ENCODE results near the gene BBOF1.

DNA sequence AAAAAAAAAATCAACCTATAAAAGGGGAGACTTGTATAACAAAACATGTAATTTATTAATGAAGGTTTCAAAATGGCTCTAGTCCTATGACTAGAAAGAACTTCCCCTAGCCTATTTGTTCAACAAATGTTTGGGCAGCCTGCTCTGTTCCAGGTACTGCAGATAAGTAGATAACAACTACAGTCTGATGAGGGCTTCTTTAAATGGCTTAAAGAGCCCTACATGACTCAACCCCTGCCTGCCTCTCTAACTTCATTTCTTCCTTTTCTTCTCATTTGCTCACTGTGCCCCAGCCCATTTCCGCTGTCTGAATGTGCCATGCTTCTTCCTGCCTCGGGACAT, 43.6 kb downstream of the BBOF1 start:
- TF ChIP-seq EZH2 (IDR thresholded peaks at IDR 0.05; ENCODE audit: borderline replicate concordance, low read depth, low read length) = no peak
- TF ChIP-seq, protein P1, sequence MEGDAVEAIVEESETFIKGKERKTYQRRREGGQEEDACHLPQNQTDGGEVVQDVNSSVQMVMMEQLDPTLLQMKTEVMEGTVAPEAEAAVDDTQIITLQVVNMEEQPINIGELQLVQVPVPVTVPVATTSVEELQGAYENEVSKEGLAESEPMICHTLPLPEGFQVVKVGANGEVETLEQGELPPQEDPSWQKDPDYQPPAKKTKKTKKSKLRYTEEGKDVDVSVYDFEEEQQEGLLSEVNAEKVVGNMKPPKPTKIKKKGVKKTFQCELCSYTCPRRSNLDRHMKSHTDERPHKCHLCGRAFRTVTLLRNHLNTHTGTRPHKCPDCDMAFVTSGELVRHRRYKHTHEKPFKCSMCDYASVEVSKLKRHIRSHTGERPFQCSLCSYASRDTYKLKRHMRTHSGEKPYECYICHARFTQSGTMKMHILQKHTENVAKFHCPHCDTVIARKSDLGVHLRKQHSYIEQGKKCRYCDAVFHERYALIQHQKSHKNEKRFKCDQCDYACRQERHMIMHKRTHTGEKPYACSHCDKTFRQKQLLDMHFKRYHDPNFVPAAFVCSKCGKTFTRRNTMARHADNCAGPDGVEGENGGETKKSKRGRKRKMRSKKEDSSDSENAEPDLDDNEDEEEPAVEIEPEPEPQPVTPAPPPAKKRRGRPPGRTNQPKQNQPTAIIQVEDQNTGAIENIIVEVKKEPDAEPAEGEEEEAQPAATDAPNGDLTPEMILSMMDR (IDR thresholded peaks at IDR 0.05 in 2 of 3, conservative IDR thresholded peaks at IDR 0.05 in 1 of 3; ENCODE audit: insufficient read depth in 2 of 3, low read depth in 1 of 3, low read length in 3 of 3) = no peak
- TF ChIP-seq, protein P2, sequence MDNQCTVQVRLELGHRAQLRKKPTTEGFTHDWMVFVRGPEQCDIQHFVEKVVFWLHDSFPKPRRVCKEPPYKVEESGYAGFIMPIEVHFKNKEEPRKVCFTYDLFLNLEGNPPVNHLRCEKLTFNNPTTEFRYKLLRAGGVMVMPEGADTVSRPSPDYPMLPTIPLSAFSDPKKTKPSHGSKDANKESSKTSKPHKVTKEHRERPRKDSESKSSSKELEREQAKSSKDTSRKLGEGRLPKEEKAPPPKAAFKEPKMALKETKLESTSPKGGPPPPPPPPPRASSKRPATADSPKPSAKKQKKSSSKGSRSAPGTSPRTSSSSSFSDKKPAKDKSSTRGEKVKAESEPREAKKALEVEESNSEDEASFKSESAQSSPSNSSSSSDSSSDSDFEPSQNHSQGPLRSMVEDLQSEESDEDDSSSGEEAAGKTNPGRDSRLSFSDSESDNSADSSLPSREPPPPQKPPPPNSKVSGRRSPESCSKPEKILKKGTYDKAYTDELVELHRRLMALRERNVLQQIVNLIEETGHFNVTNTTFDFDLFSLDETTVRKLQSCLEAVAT (IDR thresholded peaks at IDR 0.05) = no peak
- TF ChIP-seq, protein P3, sequence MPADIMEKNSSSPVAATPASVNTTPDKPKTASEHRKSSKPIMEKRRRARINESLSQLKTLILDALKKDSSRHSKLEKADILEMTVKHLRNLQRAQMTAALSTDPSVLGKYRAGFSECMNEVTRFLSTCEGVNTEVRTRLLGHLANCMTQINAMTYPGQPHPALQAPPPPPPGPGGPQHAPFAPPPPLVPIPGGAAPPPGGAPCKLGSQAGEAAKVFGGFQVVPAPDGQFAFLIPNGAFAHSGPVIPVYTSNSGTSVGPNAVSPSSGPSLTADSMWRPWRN (IDR thresholded peaks at IDR 0.05; ENCODE audit: low read depth) = no peak
- TF ChIP-seq, protein P4, sequence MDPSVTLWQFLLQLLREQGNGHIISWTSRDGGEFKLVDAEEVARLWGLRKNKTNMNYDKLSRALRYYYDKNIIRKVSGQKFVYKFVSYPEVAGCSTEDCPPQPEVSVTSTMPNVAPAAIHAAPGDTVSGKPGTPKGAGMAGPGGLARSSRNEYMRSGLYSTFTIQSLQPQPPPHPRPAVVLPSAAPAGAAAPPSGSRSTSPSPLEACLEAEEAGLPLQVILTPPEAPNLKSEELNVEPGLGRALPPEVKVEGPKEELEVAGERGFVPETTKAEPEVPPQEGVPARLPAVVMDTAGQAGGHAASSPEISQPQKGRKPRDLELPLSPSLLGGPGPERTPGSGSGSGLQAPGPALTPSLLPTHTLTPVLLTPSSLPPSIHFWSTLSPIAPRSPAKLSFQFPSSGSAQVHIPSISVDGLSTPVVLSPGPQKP (CRISPR knock-in tag; IDR thresholded peaks at IDR 0.05) = no peak
- no peak for TF ChIP-seq PTBP1 (IDR thresholded peaks at IDR 0.05; ENCODE audit: low read depth, low read length)
- TF ChIP-seq TCF7L2 (IDR thresholded peaks at IDR 0.05; ENCODE audit: low read depth, low read length) = no peak
- 0 out of 2 replicates have a peak, but pooled peaks have one; percentile 27 for TF ChIP-seq CEBPB (tag; IDR thresholded peaks at IDR 0.05)
- TF ChIP-seq MYNN (IDR thresholded peaks at IDR 0.05) = no peak
- no peak for TF ChIP-seq MYNN (CRISPR knock-in tag; IDR thresholded peaks at IDR 0.05)
- no peak for TF ChIP-seq TRIM24 (IDR thresholded peaks at IDR 0.05)

Measured in K562 (cell line).